Natural killer cell (primary cell): ENCODE measurements around the gene CHST11. TPM values are rescaled to one million over a fixed set of nuclear protein-coding genes. Genes with fewer than 3 reads are reported as not detected.
"Not testable (repeated sequence)": the region's sequence is repeated elsewhere in the genome, so short reads cannot be mapped to it uniquely, and the experiment has no call there.

ENCODE experiments used
- ATAC-seq, 3 donors: fragments of 150-1000 bp in 2 of 3; fragments of 200-7000 bp in 1 of 3; cut with Tn5 transposase; 1 replicate in 1 of 3; 2 replicates in 2 of 3; pipeline ENCODE4 v1.10.0; 2021; ENCODE audit warnings: mild to moderate bottlenecking in 2 of 3, moderate library complexity in 2 of 3
- DNase-seq, 2 donors: peaks; one replicate each; pipeline versions ENCODE4 v3.0.0 to v3.0.0-alpha.2; 2013 to 2021; ENCODE audit warnings: mixed read lengths in 1 of 2
- H3K27ac ChIP-seq: one replicate; pipeline ENCODE4 v1.5.1; 2013; ENCODE audit warnings: mild to moderate bottlenecking, low read length
- H3K27me3 ChIP-seq: one replicate; pipeline ENCODE4 v1.6.1; 2013; ENCODE audit warnings: low read length; ENCODE audit not compliant: control insufficient read depth, insufficient read depth
- H3K36me3 ChIP-seq: one replicate; pipeline ENCODE4 v1.6.1; 2013; ENCODE audit warnings: low read length; ENCODE audit not compliant: control insufficient read depth, insufficient read depth
- H3K4me1 ChIP-seq: one replicate; pipeline ENCODE4 v1.6.1; 2013; ENCODE audit warnings: low read length; ENCODE audit not compliant: control insufficient read depth, insufficient read depth
- H3K4me3 ChIP-seq: one replicate; pipeline ENCODE4 v1.5.1; 2013; ENCODE audit warnings: low read length
- H3K9me3 ChIP-seq: one replicate; pipeline ENCODE4 v1.6.1; 2013; ENCODE audit warnings: low read length; ENCODE audit not compliant: control insufficient read depth, insufficient read depth
- H3K27ac Mint-ChIP-seq, 2 donors: one replicate each; pipeline ENCODE4 v1.8.0; 2022; ENCODE audit warnings: mild to moderate bottlenecking in 2 of 2, mixed read lengths in 2 of 2, moderate library complexity in 1 of 2
- H3K27me3 Mint-ChIP-seq, 2 donors: one replicate each; pipeline ENCODE4 v1.8.0; 2022; ENCODE audit warnings: low read depth in 2 of 2, mixed read lengths in 2 of 2
- H3K36me3 Mint-ChIP-seq: one replicate; pipeline ENCODE4 v1.8.0; 2022; ENCODE audit warnings: mixed read lengths
- H3K4me1 Mint-ChIP-seq, 2 donors: one replicate each; pipeline ENCODE4 v1.8.0; 2022; ENCODE audit warnings: mixed read lengths in 2 of 2
- H3K4me3 Mint-ChIP-seq: one replicate; pipeline ENCODE4 v1.8.0; 2022; ENCODE audit warnings: mild to moderate bottlenecking, moderate library complexity, mixed read lengths
- H3K9me3 Mint-ChIP-seq, 2 donors: one replicate each; pipeline ENCODE4 v1.8.0; 2022; ENCODE audit warnings: mixed read lengths in 2 of 2
- WGBS: methylation state at CpG from one replicate; pipeline ENCODE4 v1.1.7; 2013; ENCODE audit warnings: missing lambda C conversion rate; ENCODE audit not compliant: insufficient coverage; 5-methylcytosine and 5-hydroxymethylcytosine counted together
- intact Hi-C: fragments of 100-400 bp; cut with micrococcal nuclease; formaldehyde crosslinking; loops from one replicate; pipeline ENCODE4 v1.14.2; 2022
- total RNA-seq, 4 donors: library from RNA; stranded (reverse); fragments of 120-200 nt in 1 of 4; gene quantifications; one replicate each; pipeline versions ENCODE4 v1.2.3 to v1.2.4, GENCODE V29; 2013 to 2022
- TF ChIP-seq, protein P1 (sequence below): fragments of 200-600 bp; IDR thresholded peaks from one replicate; pipeline ENCODE4 v1.8.0; 2022; ENCODE audit warnings: antibody characterized with exemption

CHST11 gene
- total RNA-seq, 3 donors from 2014 or later (not counting 1 experiment from before 2014, with no cell fraction given) = 85.3 to 118 (median 96.1) TPM

- Histone ChIP-seq H3K27me3 (no peaks in the 10 kb centered on the region), H3K4me3 (no peak overlapping the region), H3K4me1 (peaks cover 64% of the 10 kb centered on the region), H3K27ac (no peak overlapping the region), H3K9me3 (no peaks in the 10 kb centered on the region), H3K36me3 (no peaks in the 10 kb centered on the region)
- no peaks in the 10 kb centered on the region for H3K27me3 Mint-ChIP-seq
- TF ChIP-seq, protein P1, sequence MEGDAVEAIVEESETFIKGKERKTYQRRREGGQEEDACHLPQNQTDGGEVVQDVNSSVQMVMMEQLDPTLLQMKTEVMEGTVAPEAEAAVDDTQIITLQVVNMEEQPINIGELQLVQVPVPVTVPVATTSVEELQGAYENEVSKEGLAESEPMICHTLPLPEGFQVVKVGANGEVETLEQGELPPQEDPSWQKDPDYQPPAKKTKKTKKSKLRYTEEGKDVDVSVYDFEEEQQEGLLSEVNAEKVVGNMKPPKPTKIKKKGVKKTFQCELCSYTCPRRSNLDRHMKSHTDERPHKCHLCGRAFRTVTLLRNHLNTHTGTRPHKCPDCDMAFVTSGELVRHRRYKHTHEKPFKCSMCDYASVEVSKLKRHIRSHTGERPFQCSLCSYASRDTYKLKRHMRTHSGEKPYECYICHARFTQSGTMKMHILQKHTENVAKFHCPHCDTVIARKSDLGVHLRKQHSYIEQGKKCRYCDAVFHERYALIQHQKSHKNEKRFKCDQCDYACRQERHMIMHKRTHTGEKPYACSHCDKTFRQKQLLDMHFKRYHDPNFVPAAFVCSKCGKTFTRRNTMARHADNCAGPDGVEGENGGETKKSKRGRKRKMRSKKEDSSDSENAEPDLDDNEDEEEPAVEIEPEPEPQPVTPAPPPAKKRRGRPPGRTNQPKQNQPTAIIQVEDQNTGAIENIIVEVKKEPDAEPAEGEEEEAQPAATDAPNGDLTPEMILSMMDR = no peak
- H3K4me1 Mint-ChIP-seq = peaks cover 85 to 92% of the 10 kb centered on the region in 2 donors
- no peak for DNase-seq
- H3K9me3 Mint-ChIP-seq = no peaks in the 10 kb centered on the region
- 96% methylated on average over 15 of the region's 15 CpGs for WGBS
- H3K36me3 Mint-ChIP-seq = no peaks in the 10 kb centered on the region
- peak overlapping the region; percentile 80 for H3K4me3 Mint-ChIP-seq
- intact Hi-C loops = no loop called here
- peak overlapping the region; percentile 86 to 89 for H3K27ac Mint-ChIP-seq
- ATAC-seq = no peak
These were observed 285.0 kb downstream of the CHST11 start for GRCh38 chr12:104741497-104742367.

- Mint-ChIP-seq H3K9me3 (no peaks in the 10 kb centered on the region), H3K4me3 (peak overlapping the region; percentile 31), H3K27me3 (no peaks in the 10 kb centered on the region), H3K4me1 (peaks cover 85 to 92% of the 10 kb centered on the region in 2 donors), H3K27ac (peak overlapping the region; percentile 86 to 89), H3K36me3 (no peaks in the 10 kb centered on the region)
- intact Hi-C loops = no loop called here
- H3K4me3 ChIP-seq = no peak overlapping the region
- no peak overlapping the region for H3K27ac ChIP-seq
- no peaks in the 10 kb centered on the region for H3K36me3 ChIP-seq
- ATAC-seq = no peak
- H3K27me3 ChIP-seq = no peaks in the 10 kb centered on the region
- no peak for DNase-seq
- peaks cover 64% of the 10 kb centered on the region for H3K4me1 ChIP-seq
- 69% methylated on average over 16 of the region's 16 CpGs for WGBS
- TF ChIP-seq, protein P1 = no peak
- H3K9me3 ChIP-seq = no peaks in the 10 kb centered on the region
These were observed 285.9 kb downstream of the CHST11 start for GRCh38 chr12:104742551-104743201.

DNA sequence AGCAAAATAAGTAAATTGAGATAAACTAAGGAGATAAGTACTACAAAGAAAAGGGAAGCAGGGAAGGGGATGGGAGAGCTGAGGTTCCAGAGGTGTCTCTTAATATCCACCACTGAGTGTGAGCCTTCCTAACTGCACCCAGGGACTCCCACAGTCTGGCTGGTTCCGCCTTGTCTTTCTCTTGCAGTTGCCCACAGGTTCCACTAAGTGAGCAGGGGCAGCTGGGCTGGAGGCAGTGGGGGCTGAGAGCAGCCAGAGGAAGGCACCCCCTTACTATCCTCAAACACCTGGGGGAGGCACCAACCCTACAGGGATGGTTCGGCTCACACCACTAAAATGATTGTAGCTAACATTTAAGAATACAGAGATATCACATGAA is 286.4 kb downstream of the CHST11 start:
- Histone ChIP-seq H3K36me3 (no peaks in the 10 kb centered on the region), H3K27ac (no peak overlapping the region), H3K27me3 (no peaks in the 10 kb centered on the region), H3K9me3 (no peaks in the 10 kb centered on the region), H3K4me1 (peaks cover 64% of the 10 kb centered on the region), H3K4me3 (no peak overlapping the region)
- intact Hi-C loops = no loop called here
- peaks cover 86 to 92% of the 10 kb centered on the region in 2 donors for H3K4me1 Mint-ChIP-seq
- no peaks in the 10 kb centered on the region for H3K36me3 Mint-ChIP-seq
- WGBS = 82% methylated on average over 2 of the region's 2 CpGs
- H3K27me3 Mint-ChIP-seq = no peaks in the 10 kb centered on the region
- H3K27ac Mint-ChIP-seq = peak overlapping the region; percentile 86 to 89
- no peak for DNase-seq
- no peaks in the 10 kb centered on the region for H3K9me3 Mint-ChIP-seq
- no peak overlapping the region for H3K4me3 Mint-ChIP-seq
- TF ChIP-seq, protein P1 = no peak
- ATAC-seq = no peak

- H3K36me3 Mint-ChIP-seq, H3K36me3 ChIP-seq, ATAC-seq, H3K4me3 Mint-ChIP-seq, H3K4me3 ChIP-seq, H3K27me3 Mint-ChIP-seq, H3K9me3 ChIP-seq, intact Hi-C loops, H3K27ac Mint-ChIP-seq, H3K27me3 ChIP-seq, DNase-seq, H3K27ac ChIP-seq, H3K9me3 Mint-ChIP-seq: not testable (repeated sequence)
- H3K4me1 ChIP-seq = peaks cover 64% of the 10 kb centered on the region
- 85% methylated on average over 6 of the region's 6 CpGs for WGBS
- H3K4me1 Mint-ChIP-seq = peaks cover 84 to 92% of the 10 kb centered on the region in 2 donors
These were observed 287.2 kb downstream of the CHST11 start for GRCh38 chr12:104743753-104744548.
